Measurements from ENCODE around the gene AHNAK2. TPM values are rescaled to one million over a fixed set of nuclear protein-coding genes. Genes with fewer than 3 reads are reported as not detected.

AHNAK2 gene
- total and polyA plus RNA-seq, 2 experiments from 2014 or later: 17.8 to 78.0 TPM

- peaks cover 23% of the 10 kb centered on the region for H3K27me3 ChIP-seq
- H3K27ac ChIP-seq: no peak overlapping the region
- TF ChIP-seq CTCF (IDR thresholded peaks at IDR 0.05; ENCODE audit: low read depth, low read length): no peak
- DNase-seq (ENCODE audit: low read depth in 1 of 2, low spot score in 1 of 2): no peak
- H3K4me1 ChIP-seq (ENCODE audit: low read depth): peaks cover 36% of the 10 kb centered on the region
- H3K36me3 ChIP-seq: no peaks in the 10 kb centered on the region
- H3K9me3 ChIP-seq (ENCODE audit: low read depth): no peaks in the 10 kb centered on the region
- H3K4me3 ChIP-seq: no peak overlapping the region
Observed at GRCh38 chr14:104927432-104927816, 50.8 kb downstream of the AHNAK2 start.

- H3K36me3 ChIP-seq: no peaks in the 10 kb centered on the region
- peak overlapping the region; percentile 56 for H3K27ac ChIP-seq
- TF ChIP-seq CTCF (IDR thresholded peaks at IDR 0.05; ENCODE audit: low read depth, low read length): no peak
- H3K9me3 ChIP-seq (ENCODE audit: low read depth): no peaks in the 10 kb centered on the region
- H3K4me1 ChIP-seq (ENCODE audit: low read depth): peaks cover 32% of the 10 kb centered on the region
- DNase-seq (ENCODE audit: low read depth in 1 of 2, low spot score in 1 of 2): peak in 1 of 2 donors; percentile 32
- no peak overlapping the region for H3K4me3 ChIP-seq
- peaks cover 17% of the 10 kb centered on the region for H3K27me3 ChIP-seq
Observed at GRCh38 chr14:104926619-104927431, 51.3 kb downstream of the AHNAK2 start.

- DNase-seq (ENCODE audit: low read depth in 1 of 2, low spot score in 1 of 2): peak in 1 of 2 donors; percentile 34
- Histone ChIP-seq H3K4me3 (no peak overlapping the region), H3K27me3 (peaks cover 9% of the 10 kb centered on the region), H3K27ac (peak overlapping the region; percentile 56), H3K36me3 (no peaks in the 10 kb centered on the region), H3K4me1 (ENCODE audit: low read depth) (peaks cover 32% of the 10 kb centered on the region), H3K9me3 (ENCODE audit: low read depth) (no peaks in the 10 kb centered on the region)
- no peak for TF ChIP-seq CTCF (IDR thresholded peaks at IDR 0.05; ENCODE audit: low read depth, low read length)
Observed at GRCh38 chr14:104925855-104926609, 52.1 kb downstream of the AHNAK2 start.

GRCh38 chr14:104925214-104925854, 52.8 kb downstream of the AHNAK2 start:
- TF ChIP-seq CTCF (IDR thresholded peaks at IDR 0.05; ENCODE audit: low read depth, low read length): no peak
- Histone ChIP-seq H3K27ac (no peak overlapping the region), H3K4me1 (ENCODE audit: low read depth) (peaks cover 32% of the 10 kb centered on the region), H3K27me3 (peaks cover 2% of the 10 kb centered on the region), H3K9me3 (ENCODE audit: low read depth) (no peaks in the 10 kb centered on the region), H3K4me3 (no peak overlapping the region), H3K36me3 (no peaks in the 10 kb centered on the region)
- no peak for DNase-seq (ENCODE audit: low read depth in 1 of 2, low spot score in 1 of 2)

- no peak for DNase-seq (ENCODE audit: low read depth in 1 of 2, low spot score in 1 of 2)
- no peak within 1 kb of the TSS for H3K4me3 ChIP-seq
- no peaks in the 10 kb centered on the region for H3K9me3 ChIP-seq (ENCODE audit: low read depth)
- H3K36me3 ChIP-seq: no peaks in the 10 kb centered on the region
- peaks cover 32% of the 10 kb centered on the region for H3K4me1 ChIP-seq (ENCODE audit: low read depth)
- TF ChIP-seq CTCF (IDR thresholded peaks at IDR 0.05; ENCODE audit: low read depth, low read length): no peak
- H3K27me3 ChIP-seq: no peaks in the 10 kb centered on the region
- H3K27ac ChIP-seq: no peak within 1 kb of the TSS
Observed at GRCh38 chr14:104924421-104925213, 53.6 kb downstream of the AHNAK2 start, which contains the start of gene PLD4. PLD4 (plus strand) TSS chr14:104924879; CDS start chr14:104927141, 2,262 bp downstream.

Data from cardiac muscle cell (in vitro differentiated cells and primary cell).